Measurements from ENCODE around the gene TENT5C.

DNA sequence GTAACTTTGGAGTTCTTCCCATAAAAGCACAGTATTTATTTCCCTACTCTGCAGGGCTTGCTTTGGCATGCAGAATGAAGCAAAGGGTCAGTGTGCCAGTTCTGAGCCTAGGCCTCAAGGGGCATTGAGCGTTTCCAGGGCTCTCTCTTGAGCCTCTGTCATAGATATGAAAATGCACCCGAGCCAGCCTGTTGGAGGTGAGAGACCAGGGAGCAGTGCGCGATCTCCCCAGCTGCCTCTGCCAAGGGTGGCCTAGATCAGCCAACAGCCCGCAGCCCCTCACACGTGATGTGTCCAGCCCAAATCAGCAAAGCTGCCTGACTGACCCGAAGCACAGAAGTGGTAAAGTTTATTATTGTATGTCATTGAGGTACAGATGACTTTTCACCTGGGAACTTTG is 63.7 kb downstream of the TENT5C start:
- TF ChIP-seq SALL2 (tag by site-specific recombination; IDR thresholded peaks at IDR 0.05; ENCODE audit: borderline replicate concordance): no peak
- TF ChIP-seq, protein P1, sequence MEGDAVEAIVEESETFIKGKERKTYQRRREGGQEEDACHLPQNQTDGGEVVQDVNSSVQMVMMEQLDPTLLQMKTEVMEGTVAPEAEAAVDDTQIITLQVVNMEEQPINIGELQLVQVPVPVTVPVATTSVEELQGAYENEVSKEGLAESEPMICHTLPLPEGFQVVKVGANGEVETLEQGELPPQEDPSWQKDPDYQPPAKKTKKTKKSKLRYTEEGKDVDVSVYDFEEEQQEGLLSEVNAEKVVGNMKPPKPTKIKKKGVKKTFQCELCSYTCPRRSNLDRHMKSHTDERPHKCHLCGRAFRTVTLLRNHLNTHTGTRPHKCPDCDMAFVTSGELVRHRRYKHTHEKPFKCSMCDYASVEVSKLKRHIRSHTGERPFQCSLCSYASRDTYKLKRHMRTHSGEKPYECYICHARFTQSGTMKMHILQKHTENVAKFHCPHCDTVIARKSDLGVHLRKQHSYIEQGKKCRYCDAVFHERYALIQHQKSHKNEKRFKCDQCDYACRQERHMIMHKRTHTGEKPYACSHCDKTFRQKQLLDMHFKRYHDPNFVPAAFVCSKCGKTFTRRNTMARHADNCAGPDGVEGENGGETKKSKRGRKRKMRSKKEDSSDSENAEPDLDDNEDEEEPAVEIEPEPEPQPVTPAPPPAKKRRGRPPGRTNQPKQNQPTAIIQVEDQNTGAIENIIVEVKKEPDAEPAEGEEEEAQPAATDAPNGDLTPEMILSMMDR (tag by site-specific recombination; IDR thresholded peaks at IDR 0.05): no peak
- TF ChIP-seq, protein P2, sequence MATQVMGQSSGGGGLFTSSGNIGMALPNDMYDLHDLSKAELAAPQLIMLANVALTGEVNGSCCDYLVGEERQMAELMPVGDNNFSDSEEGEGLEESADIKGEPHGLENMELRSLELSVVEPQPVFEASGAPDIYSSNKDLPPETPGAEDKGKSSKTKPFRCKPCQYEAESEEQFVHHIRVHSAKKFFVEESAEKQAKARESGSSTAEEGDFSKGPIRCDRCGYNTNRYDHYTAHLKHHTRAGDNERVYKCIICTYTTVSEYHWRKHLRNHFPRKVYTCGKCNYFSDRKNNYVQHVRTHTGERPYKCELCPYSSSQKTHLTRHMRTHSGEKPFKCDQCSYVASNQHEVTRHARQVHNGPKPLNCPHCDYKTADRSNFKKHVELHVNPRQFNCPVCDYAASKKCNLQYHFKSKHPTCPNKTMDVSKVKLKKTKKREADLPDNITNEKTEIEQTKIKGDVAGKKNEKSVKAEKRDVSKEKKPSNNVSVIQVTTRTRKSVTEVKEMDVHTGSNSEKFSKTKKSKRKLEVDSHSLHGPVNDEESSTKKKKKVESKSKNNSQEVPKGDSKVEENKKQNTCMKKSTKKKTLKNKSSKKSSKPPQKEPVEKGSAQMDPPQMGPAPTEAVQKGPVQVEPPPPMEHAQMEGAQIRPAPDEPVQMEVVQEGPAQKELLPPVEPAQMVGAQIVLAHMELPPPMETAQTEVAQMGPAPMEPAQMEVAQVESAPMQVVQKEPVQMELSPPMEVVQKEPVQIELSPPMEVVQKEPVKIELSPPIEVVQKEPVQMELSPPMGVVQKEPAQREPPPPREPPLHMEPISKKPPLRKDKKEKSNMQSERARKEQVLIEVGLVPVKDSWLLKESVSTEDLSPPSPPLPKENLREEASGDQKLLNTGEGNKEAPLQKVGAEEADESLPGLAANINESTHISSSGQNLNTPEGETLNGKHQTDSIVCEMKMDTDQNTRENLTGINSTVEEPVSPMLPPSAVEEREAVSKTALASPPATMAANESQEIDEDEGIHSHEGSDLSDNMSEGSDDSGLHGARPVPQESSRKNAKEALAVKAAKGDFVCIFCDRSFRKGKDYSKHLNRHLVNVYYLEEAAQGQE (tag by site-specific recombination; IDR thresholded peaks at IDR 0.05): no peak
- TF ChIP-seq ZNF560 (tag by site-specific recombination; IDR thresholded peaks at IDR 0.05; ENCODE audit: borderline replicate concordance): no peak
- TF ChIP-seq SCRT2 (tag by site-specific recombination; IDR thresholded peaks at IDR 0.05): no peak
- TF ChIP-seq YY1 (tag by site-specific recombination; IDR thresholded peaks at IDR 0.05): no peak
- no peak for TF ChIP-seq ZNF707 (tag by site-specific recombination; IDR thresholded peaks at IDR 0.05)

Measured in HEK293 (cell line).